ENCODE results near the gene DNAH1.

The DNAH1 gene

DNA sequence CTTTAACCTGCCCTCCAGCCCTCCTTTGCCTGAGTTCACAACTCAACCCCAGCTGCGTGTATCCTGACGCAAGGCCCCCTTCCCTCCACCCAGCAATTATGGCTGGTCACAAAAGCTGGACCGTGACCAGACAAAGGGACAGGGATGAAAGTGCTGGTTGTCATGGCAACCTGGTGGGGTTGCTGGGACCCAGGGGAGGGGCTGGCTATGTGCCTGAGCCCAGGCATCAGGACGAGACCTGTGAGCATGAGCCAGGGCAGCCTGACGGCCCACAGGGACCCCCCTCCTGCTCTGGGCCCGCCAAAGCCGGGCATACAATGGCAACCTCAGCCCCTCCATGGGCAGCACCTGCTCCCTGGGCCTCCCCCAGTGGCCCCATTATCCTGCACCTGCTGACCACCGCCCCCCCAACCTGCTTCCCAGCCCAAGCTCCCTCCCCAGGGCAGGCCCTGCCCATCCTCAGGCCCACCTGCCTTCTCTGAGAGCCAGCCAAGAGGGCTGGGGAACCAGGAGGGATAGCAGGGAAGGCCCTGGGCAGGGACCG is 4.5 kb upstream of the DNAH1 start:
- DNase-seq (ENCODE audit: low read depth) = no peak

DNA sequence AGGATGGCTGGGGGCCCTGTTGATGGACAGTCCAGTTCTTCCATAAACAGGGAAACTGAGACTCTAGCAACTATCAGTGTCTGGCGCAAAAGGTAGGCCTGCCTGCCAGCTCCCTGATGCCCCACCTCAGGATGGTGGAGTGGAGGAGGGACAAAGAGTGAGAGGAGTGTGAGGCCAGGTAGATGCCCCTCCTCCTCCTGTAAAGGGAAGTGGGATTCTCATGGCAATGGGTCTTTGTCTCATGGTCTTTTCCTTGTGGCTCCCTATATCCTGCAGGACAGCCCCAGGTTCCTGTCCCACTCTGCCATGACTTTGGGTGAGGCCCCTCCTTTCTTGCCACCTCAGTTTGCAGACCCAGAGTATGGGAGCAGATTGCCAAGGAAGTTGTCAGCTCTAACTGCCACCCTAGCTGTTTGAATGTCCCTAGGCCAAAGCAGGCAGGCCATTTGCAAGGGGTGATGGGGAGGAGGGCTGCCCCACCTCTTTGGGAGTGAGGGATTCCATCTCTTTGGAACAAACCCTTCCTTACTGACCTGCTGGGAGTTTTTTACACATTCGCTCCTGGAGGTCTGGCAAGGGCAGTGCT is 2.8 kb upstream of the DNAH1 start:
- no peak for DNase-seq (ENCODE audit: low read depth)

DNA sequence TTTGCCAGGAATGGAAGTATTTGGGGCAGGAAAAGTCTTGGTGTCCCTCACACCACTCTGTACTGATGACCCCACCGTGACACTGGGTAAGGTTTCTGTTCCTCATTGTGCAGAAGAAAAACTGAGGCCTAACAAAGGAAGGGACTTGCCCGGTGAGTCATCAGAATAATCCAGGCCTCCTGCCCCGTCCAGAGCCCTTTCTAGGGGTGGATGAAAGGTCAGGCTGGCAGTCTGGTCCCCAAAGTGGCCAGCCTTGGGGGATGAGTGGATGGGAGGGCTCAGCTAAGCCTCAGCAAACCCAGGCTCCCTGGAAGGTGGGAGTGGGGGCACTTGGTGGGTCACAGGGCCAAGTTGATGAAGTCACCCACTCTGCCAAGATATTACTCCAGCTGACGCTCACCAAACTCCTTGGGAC is 2.3 kb upstream of the DNAH1 start:
- no peak for DNase-seq (ENCODE audit: low read depth)

DNA sequence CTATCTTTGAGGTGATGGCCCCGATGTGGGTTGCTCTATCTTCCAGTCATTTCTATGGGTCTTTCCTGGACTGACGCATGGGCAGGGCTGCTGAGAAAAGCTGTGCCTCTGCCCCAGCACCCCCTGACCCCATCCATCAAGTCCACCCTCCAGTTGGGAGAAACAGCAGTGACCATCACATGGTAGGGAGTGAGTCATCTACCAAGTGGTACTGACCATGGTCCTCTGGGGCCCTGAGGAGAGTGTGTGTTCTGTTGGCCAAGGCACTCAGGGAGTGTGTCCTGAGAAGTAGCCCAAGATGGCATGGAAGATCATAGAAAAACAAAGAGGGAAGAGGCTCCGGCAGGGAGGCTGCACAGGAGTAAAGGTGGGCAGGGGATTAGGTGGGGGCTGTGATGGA is 1.6 kb upstream of the DNAH1 start:
- DNase-seq (ENCODE audit: low read depth) = no peak

DNA sequence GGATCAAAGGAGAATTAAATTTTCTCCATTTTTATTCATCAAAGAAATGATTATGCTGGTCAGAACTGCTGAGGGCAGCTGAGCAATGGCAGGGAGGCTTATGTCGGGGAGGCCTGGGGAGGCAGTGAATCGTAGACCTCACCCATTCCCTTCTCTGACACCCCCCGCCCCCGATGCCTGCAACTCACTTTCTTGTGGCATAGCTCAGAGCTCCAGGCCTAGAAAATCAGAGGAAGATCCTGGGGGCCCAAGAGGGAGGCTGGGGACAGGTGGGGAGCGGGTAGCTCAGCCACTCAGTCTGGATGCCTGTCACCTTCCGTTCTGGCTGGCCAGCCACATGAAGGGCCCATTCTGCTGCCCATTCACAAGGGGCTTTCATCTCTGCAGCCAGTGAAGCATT is 1.1 kb upstream of the DNAH1 start:
- DNase-seq (ENCODE audit: low read depth) = no peak

DNA sequence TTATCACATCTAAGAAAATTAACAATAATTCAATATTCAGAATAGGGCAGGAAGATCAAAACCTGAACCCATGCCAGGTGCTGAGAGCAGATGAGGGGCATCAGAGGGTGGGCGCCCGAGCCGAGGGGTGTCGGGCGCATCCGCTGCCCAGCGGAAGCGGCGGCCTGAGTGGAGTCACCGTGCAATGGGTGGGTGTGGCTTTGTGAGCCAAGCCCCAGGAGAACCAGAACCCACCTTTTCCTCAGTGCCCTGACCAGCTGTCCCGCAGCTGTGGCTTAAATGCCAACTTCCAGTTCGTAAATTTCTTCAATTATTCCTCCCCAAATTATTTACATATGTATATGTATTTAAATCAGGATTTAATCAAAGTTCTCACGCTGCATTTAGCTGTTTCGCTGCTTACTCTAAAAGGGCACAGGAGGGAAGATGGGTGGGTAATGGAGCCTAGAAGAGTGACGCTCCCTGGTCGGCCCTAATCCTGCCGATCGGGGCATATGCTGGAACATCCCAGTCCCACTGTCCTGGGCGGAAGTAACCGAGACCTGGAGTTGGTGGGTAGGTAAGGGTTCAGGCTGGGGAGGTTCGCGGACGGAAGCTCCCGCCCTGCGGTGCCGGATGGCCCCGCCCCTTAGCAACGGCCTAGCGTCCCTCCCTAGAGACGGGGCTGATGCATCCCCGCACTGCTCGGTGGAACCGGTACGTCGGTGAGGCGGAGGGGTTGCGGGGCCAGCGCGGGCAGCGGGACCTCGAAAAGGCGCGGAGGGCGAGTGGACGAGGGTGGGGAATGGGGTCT is 1.3 kb downstream of the DNAH1 start:
- DNase-seq (ENCODE audit: low read depth) = no peak

DNA sequence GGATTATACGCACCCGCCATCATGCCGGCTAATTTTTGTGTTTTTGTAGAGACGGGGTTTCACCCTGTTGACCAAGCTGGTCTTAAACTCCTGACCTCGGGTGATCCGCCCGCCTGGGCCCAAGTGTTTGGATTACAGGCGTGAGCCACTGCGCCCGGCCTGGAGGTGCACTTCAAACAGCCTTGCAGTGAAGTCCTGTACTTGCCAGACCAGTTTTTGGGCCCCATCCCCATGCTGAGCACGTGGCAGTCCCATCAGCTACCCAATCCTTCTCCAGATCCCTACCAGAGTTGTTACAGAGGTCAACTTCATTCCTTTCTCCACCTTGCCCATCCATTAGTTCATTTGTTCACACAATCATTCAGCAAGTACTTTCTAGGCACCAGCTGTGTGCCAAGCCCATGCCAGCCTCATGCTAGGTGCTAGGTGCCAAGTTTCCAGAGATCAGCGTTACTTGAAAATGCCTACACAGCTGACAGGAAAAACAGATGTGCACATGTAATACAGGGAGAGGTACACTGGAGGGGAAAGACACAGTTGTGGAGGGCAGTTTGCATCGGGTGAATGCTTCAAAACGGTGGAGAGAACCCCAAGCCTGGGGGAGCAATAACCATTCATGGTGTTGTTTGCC is 2.2 kb downstream of the DNAH1 start:
- DNase-seq (ENCODE audit: low read depth) = no peak

DNA sequence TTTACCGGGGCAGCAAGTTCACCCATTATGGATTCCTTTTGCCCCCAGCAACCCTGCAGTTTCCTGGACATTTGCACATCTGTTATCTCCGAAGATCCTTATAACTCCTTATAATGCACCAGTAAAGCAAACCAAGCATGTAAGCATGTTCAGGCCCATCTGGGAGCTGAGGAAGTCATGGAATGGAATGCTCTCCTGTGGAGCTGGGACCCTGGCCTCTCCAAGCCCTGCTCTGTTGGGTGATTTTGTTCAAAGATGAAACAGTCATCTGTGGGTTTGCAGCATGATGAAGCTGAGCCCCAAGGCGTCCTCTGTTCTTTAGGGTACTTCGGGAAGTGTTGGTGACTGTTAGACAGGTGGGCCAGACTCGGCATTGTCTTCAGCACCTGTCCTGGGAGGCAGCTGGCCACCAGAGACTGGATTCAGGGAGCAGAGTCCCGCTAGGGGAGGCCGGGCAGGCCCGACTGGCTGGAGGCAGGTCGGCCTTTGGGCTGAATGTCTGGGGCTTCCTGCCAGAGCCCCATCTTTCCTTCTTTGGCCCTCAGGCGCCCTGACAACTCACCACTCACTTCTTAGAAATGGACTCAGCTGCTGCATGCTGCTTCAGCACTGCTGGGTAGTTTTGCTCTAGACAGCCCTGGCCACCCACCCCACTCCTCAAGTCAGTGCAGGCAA is 3.9 kb downstream of the DNAH1 start:
- DNase-seq (ENCODE audit: low read depth) = no peak

DNA sequence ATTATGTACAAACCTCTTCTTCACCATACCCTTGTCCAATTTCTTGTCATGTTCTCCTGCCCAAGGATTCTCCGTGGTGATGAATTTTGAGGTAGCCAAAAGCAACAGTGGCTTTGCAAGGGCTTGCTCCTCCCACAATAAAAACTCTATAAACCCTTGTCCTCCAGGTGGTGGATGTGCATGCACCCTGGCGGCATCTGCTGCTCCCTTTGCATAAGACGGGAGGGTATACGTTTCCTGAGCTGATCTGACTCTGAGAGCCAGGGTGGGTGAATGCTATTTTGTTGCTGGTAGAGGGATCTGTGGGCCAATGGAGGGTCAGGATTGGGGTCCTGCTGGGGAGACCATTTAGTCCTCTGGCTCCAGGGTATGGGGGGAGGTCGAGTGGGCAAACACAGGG is 5.4 kb downstream of the DNAH1 start:
- DNase-seq (ENCODE audit: low read depth) = no peak

DNA sequence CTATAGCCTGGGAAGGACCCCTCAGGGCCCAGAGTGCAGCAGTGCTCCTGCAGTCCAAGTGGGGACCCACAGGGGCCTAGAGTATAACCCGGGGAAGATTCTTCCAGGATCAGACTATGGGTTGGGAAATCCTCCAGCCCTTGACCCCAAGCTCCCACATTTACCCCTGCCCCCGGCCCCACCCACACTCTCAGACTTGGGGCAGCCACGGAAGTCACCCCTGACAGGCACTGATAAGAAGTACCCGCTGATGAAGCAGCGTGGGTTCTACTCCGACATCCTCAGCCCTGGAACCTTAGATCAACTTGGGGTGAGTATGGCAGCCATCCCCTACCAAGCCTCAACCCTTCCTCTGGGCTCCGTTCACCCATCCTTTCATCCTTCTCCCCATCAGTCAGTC is 6.3 kb downstream of the DNAH1 start:
- no peak for DNase-seq (ENCODE audit: low read depth)

DNA sequence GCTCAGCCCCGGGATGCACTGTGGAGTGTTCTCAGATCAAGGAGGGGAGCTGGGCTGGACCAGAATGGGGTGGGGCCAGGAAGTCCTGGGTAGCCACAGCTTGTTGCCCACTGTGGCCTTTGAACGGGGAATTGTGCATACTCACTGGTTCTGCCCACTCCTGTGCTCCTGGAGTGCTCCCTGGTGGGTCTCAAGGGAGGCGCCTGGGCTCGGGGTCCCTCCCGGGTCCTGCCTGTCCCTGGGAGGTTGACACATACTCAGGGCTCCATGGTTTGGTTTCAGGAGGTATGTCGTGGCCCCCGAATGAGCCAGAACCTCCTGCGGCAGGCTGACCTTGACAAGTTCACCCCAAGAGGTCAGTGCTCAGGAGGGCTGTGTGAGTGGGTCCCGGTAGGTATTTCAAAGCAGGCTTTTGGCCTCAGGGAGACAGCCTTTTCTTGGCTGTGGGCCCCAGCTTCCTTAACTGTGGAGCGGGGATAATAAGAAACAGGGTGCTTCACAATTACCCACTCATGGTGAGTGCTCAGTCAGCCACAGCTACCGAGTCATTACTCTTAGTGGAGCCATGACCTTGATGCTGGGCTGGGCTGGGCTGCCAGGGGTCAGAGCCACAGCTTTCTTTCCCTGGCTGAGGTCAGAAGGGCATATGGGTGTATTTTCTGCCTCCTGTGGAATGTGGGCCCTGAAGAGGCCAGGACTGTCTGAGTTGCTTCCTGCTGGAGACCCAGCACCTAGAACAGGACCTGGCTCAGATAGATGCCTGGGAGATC is 7.6 kb downstream of the DNAH1 start:
- DNase-seq (ENCODE audit: low read depth) = no peak

DNA sequence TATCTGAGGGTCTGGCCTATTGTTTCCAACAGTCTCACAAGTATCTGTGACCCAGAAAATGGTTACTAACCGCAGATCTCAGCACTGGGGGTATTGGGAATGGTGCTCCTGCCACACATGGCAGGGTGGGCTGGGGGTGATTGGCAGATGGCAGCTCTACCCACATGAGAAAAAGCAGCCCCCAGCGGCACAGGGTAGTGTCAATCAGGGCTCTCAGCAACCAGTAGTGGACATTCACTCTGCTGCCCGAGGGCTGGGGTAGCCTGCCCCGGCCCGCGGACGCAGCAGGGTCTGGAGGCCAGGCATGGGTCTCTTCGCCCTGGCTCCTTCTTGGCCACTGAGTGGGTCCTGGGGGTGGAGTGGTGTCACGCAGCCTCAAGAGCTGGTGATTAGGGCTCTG is 8.6 kb downstream of the DNAH1 start:
- DNase-seq (ENCODE audit: low read depth) = no peak

DNA sequence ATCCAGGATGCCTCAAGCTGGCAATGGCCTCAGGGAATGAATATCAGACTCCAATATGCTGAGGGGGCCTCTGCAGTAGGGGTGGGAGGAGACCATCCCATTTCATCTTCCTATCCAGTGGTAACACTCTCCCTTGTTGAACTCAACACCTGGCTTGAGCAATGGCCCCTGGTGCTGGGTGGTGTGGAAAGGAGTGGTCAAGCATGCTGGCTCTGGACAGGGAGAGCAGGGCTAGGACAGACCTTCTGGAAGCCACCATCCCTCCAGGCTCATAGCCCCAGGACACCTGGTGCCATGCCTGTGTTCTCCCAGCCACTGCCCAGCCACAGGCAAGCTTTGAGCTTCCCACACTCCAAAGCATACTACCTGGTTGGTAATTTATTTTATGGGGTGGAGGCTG is 9.6 kb downstream of the DNAH1 start:
- no peak for DNase-seq (ENCODE audit: low read depth)

DNA sequence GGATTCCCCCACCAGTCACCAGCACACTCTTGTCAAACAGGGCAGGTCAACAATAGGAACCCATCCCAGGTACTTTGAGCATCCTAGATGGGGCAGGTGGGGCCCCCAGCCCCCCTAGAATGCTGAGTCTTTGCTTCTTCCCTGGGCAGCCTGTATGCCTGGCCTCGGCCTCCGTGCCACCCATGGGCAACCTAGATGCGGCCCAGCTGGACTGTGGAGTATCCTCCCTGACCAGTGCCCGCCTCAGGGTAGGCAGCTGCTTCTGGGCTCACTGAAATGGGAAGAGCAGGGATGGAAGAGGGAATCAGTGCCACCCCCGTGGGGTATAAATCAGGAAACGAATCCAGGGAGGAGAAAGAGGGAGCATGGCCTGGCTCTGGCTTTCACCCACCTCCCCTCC is 10.9 kb downstream of the DNAH1 start:
- no peak for DNase-seq (ENCODE audit: low read depth)

DNA sequence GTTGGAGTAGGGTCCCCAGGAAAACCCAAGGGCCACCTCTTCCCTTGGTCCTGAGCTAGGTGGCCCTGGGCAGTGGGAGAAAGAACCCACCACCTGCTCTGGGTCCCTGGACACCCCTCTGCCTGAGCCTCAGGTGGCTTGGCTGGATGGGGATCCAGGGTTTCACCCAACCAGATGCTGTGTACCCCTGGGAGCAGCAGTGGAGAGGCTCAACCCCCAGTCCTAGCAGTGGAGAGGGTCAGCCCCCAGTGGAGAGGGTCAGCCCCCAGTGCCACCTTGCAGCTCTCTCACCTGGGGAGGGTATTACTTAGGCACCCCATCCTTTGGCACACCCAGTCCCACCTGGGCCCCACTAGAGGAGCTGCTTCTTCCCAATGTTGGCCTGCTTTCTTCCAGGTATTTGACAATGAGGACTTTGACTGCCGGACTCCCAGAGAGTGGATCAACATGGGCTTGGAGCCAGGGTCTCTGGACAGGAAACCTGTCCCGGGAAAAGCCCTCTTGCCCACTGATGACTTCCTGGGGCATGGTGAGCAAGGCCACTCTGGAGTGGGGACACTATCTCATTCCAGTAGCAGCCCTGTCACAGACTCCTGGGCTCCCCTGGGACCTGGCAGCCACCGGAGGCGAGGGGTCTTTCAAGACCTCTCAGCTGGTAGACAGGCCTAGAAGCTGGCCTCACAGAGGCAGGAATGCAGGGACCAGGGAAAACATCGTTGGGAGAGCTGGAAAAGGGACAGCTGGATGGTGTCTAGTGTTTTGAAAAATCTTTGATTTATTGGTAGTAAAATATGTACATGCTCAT is 11.6 kb downstream of the DNAH1 start:
- no peak for DNase-seq (ENCODE audit: low read depth)

DNA sequence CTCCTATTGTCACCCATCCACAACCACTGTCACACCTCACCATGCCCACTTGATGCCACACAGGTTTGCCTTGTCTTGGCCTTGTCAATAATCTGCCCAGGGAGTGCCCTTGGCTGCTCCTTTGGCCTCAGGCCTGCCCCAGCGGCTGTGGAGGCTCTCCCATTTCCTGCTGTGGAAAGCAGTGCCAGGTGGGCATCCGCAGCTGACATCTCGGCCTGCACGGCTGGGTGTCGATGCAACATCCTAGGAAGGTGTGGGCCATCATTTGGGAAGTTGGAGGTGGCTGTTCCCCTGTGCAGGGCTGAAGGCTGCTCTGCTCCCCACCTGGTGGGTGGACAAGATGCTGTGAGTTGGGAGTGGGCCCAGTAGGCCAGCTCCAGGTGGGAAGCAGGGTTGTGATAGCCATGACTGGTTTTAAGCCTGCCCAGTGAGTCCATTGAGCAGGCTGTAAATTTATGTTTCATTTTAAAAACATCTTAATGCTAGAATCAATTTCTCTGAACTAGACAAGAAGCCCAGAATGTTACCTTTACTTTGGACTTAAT is 12.5 kb downstream of the DNAH1 start:
- no peak for DNase-seq (ENCODE audit: low read depth)

DNA sequence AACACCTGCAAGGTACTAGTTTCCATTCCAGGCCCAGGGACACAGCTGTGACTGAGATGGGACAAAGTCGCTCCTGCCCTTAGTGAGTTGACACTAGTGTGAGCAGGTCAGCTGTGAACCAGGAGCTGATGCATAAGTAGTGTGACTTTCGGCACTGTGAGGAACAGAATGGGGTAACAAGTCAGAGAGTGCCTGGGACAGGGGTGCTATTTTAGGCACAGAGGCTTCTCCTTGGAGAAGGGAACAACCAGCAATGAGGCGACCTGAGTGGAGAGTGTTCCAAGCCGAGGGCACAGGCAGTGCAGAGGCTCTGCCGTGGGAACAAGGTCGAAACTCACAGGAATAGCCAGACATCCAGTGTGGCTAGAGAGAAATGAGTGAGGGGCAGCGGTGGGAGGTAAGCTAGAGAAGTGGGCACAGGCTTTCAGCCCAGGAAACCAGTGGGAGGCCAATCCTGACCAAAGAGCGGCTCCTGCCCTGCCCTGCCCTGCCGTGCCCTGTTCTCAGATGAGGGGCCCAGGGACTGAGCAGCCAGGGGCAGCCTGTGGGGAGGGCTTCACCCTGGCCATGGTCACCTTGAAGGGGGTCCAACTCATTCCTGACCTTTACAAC is 14.2 kb downstream of the DNAH1 start:
- DNase-seq (ENCODE audit: low read depth) = no peak

DNA sequence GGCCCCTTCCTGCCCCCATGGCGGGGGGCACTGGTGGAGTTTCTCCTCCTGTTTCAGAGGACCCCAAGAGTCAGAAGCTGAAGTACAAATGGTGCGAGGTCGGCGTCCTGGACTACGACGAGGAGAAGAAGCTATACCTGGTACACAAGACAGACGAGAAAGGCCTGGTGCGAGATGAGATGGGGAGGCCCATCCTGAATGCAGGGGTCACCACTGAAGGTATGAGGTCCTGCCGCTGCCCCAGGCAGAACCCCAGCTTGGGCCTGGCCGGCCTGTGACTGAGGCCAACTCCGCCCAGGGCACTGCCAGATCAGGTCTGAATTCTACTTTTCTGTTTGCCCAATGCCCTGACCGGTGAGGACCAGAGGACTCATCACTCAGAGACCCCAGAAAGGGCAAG is 15.0 kb downstream of the DNAH1 start:
- no peak for DNase-seq (ENCODE audit: low read depth)

DNA sequence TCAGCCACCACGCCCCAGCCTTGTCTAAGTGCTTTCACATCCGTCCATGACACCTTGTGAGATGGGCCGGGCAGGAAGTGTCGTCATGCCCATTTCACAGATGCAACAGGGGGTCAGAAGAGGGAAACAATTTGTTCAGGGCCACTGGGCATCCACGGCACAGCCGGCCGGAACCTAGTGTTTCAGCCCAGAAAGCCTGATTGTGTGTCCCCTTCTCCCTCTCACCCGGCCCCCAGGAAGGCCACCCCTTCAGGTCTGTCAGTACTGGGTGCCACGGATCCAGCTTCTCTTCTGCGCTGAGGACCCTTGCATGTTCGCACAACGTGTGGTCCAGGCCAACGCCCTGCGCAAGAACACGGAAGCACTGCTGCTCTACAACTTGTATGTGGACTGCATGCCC is 15.8 kb downstream of the DNAH1 start:
- DNase-seq (ENCODE audit: low read depth) = no peak

DNA sequence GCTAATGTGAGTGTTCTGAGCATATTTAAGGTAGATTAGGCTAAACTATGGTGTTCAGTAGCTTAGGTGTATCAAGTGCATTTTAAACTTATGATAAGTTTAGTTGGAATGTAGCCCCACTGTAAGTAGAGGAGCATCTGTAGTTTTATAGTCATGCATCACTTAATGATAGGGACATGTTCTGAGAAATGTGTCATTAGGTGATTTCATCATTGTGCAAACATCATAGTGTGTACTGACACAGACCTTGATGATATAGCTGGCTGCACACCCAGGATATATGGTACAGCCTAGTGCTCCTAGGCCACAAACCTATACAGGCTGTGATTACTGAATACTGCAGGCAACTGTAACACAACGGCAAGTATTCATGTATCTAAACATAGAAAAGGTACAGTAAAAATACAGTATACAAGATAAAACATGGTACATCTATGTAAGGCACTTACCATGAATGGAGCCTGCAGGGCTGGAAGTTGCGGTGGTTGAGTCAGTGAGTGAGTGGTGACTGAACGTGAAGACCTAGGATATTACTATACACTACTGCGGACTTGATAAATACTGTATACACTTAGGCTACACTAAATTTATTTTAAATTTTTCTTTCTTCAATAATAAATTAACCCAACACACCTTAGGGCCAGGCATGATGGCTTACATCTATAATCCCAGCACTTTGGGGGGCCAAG is 17.9 kb downstream of the DNAH1 start:
- no peak for DNase-seq (ENCODE audit: low read depth)

Measured in HS-27A (cell line).